COLO668 (cell line): Measurements from ENCODE around the gene LIN7C.

ENCODE experiments used
- DNase-seq: peaks from one replicate; lab custom pipeline; 2025; ENCODE audit not compliant: unreplicated experiment; lab: John Stamatoyannopoulos, UW

LIN7C gene

GRCh38 chr11:27471589-27472397, 34.8 kb downstream of the LIN7C start:
- peak; percentile 67 for DNase-seq

GRCh38 chr11:27470826-27471588, 35.6 kb downstream of the LIN7C start:
- peak; percentile 48 for DNase-seq

GRCh38 chr11:27470166-27470565, 36.4 kb downstream of the LIN7C start:
- no peak for DNase-seq

GRCh38 chr11:27468995-27469695, 37.4 kb downstream of the LIN7C start:
- DNase-seq: no peak

GRCh38 chr11:27468209-27468994, 38.2 kb downstream of the LIN7C start:
- DNase-seq: no peak

- DNase-seq: no peak
Measured at GRCh38 chr11:27467181-27467913, 39.2 kb downstream of the LIN7C start.

DNA sequence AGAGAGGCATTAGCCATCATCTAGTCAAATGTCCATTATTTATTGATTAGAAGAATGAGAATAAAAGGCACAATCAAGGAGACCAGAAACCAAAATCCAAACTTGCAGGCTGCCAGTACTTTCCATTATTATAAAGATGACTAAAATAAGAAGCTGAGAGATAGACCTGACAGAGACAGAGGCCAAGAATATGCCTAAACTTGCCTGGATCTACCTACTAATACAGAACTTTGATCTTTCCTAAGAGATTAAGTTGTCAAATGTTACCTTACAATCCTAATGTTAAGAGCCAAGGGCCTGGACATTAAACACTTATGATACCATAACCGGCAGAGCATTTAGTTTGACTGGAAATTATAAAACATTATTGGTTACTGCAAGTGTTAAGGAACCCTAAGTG, 40.2 kb downstream of the LIN7C start:
- no peak for DNase-seq

DNA sequence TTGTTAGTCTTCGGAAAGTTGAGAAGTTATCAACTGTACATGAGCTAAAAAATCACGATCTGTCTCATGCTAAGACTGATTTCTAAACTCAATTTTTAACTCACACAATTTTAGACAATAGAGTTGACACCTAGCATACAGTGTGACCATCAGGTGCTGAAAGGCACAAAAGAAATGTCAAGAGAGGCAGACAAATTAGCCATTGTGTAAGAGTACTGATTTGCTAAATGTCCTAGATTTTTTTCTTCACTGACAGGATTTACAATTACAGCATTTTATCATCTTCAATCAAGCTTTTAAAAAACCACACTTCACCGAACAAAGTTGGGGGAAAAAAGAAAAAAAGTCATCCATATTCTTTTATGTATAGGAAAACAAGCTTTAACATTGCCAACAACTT, 40.9 kb downstream of the LIN7C start:
- no peak for DNase-seq

DNA sequence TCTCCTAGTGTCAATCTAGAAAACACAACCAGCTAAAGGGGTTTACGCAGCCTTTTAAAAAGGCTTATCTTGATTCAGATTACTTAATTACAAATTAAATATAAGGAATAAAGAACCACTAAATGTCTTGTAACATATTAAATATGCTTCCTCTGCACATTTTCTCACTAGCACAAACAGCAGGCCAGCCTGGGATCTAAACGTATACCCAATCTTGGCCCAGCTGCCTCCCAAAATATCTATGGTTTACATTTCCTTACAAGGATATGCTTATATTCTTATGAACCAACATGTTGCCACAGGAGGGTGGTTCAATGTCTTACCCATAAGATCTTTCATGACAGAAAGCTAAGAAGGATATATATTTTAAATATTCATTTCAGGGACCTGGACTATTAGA, 41.7 kb downstream of the LIN7C start:
- no peak for DNase-seq

- no peak for DNase-seq
Measured at GRCh38 chr11:27464289-27464696, 42.3 kb downstream of the LIN7C start.

DNA sequence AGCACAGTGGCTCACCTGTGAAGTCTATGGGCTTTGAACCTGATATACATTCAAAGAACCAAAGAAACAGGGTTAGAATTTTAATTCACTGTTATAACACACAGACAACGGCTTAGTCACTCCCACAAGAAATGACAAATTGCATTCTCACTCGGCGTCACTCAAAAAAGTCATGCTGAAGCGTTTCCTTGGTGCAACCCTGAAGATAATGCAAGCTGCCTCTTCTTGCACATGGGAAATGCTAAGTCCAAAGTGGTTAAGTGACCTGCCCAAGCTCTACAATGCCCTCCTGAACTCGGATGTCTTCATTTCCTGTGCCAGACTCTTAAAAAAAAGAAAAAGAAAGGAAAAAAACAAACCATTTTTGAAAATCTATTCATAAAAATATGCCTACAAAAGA, 44.0 kb downstream of the LIN7C start:
- DNase-seq: no peak

DNA sequence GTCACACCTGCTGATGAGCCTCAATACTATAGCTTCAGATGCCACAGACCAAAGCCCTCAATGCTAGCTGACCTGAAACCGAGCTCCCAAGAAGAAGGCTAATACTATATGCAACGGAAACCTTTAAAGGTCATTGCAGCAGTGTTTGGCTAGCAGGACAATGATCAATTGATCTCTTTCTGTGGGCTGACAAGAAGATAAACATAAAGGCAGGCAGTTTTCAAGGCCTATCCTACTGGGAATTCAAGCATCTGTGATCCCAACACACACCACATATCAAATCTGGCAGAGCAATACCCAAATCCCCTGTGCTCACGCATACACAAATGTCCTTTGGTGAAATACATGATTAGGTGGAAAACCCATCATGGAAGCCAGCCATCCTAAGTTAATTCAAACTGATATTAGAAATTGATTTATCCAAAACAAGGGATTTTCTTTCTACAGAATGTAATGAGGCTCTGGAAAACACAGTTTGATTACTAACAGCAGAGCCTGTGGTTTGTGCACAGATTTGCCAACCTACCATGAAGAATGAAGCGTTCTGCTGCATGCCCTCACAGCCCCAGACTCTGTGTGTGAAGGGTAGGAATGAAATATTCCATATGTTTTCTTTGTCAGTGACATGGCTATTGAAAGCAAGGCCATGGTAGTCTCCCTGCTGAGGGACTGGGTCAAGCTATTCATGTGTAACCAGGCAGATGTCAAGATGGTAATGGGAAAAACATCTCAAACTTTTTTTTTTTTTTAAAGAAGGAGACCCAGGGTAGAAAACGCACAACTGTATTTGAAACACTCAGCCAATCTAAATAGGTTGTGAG, 46.2 kb downstream of the LIN7C start:
- DNase-seq: no peak

DNA sequence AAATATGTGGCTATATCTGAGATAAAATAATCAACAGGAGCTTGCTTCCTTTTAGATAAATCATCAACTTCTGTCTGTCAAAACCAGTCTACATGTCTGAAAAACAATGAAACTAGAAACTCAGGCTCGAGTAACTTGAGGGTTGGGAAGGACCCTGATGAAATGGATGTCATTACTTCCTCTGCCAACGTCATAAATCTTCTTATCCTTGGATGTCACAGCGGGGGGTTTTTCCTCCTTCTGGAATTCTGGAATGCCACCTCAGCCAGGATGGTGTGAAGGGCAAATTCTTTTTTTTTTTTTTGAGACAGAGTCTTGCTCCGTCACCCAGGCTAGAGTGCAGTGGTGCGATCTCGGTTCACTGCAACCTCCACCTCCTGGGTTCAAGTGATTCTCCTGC, 47.4 kb downstream of the LIN7C start:
- DNase-seq: no peak

DNA sequence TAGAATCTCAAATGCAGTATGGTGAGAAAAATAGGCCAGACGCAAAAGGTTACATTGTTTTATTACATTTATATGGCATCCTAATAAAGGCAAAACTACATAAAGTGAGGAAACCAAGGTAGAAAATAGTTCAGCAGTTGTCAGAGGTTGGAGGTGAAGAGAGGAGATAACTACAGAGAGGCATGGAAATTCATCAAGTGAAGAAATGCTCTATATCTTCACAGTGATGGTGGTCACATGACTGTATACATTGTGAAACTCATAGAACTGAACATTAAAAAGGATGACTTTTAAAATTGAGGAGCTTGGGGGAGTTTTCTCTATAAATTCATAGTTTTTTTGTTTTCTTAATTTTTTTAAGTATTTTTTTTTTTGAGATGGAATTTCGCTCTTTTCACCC, 48.4 kb downstream of the LIN7C start:
- no peak for DNase-seq

GRCh38 chr11:27456795-27457329, 49.7 kb downstream of the LIN7C start:
- DNase-seq: no peak

- DNase-seq: peak; percentile 18
Measured at GRCh38 chr11:27456140-27456794, 50.3 kb downstream of the LIN7C start.

GRCh38 chr11:27455667-27456066, 50.9 kb downstream of the LIN7C start:
- no peak for DNase-seq

GRCh38 chr11:27453701-27454100, 52.9 kb downstream of the LIN7C start:
- DNase-seq: no peak

- DNase-seq: no peak
Measured at GRCh38 chr11:27452147-27452546, 54.4 kb downstream of the LIN7C start.
